SK-N-DZ (cell line): Measurements from ENCODE around the gene KRTAP17-1. TPM values are rescaled to one million over a fixed set of nuclear protein-coding genes. Genes with fewer than 3 reads are reported as not detected.
"Not testable (repeated sequence)": the region's sequence is repeated elsewhere in the genome, so short reads cannot be mapped to it uniquely, and the experiment has no call there.

Experiments
- DNase-seq: peaks from one replicate; pipeline ENCODE4 v3.0.0-alpha.2; 2015; ENCODE audit warnings: low spot score
- polyA plus RNA-seq, 2 experiments: library from polyadenylated mRNA; depleted of rRNA; stranded (reverse); fragments of >200 nt; gene quantifications; 2 replicates each; pipeline ENCODE4 v1.2.3, GENCODE V29; 2014

Gene KRTAP17-1, protein sequence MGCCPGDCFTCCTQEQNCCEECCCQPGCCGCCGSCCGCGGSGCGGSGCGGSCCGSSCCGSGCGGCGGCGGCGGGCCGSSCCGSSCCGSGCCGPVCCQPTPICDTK
- not detected in 2 replicates for polyA plus RNA-seq (2014; cell fraction: cytosol; rRNA removed)
- not detected in 2 replicates for polyA plus RNA-seq (2014; cell fraction: nucleus; rRNA removed)

GRCh38 chr17:41315204-41315794 lies at the start of gene KRTAP17-1:
Gene KRTAP17-1 (minus strand): TSS chr17:41315710. CDS start chr17:41315650, 60 bp downstream.
- DNase-seq: no peak

GRCh38 chr17:41363881-41364280 lies 48.4 kb upstream of the KRTAP17-1 start:
- no peak for DNase-seq

DNA sequence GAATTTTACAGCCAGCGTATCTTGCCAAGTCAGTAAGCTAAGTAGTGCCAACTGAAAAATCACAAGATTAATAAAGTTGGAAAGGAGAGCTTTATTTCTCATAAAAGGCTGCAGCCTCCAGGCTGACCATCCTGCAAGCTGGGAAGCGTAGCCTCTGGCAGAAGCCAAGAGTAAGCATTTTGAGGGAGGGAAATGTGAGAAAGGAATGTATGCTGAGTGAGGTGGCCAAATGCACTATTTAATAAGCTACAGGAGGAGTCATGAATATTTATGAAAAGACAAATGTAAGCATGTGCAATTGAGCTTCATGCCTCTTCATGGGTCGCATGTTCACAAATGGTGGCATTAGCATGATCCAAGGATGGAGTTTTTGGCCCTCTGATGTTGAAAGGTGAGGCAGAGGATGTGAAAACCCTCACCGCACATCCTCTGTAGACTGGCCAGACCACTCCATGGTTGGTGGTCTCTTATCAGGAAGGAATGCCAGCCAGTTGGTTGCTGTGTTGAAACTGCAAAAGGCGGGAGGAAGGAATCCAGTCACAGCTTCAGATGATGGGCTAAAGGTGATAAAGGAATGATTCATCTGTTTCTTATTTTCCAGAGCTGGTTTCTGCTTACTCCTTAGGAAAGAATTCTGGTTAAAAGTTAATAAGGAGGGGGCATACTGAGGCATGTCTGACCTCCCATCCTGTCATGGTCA lies 44.9 kb upstream of the KRTAP17-1 start:
- DNase-seq: no peak

DNA sequence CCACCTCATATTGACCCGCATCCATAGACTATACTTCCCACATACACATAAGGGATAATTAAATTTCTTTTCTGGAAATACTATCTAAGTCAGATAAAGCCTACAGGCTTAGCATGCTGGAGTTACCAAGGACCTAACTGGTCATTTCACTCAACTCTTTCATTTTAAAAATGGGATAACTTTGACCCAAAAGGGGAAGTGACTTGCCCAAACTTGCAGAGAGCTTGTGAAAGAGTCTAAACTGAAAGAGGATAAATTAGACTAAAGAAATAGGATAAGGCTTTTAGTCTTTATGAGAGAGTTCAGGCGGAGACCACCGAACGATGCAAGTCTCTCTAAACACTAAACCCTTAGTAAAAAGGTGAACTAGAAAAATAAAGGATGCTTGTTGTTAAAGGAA lies 39.0 kb upstream of the KRTAP17-1 start:
- no peak for DNase-seq

DNA sequence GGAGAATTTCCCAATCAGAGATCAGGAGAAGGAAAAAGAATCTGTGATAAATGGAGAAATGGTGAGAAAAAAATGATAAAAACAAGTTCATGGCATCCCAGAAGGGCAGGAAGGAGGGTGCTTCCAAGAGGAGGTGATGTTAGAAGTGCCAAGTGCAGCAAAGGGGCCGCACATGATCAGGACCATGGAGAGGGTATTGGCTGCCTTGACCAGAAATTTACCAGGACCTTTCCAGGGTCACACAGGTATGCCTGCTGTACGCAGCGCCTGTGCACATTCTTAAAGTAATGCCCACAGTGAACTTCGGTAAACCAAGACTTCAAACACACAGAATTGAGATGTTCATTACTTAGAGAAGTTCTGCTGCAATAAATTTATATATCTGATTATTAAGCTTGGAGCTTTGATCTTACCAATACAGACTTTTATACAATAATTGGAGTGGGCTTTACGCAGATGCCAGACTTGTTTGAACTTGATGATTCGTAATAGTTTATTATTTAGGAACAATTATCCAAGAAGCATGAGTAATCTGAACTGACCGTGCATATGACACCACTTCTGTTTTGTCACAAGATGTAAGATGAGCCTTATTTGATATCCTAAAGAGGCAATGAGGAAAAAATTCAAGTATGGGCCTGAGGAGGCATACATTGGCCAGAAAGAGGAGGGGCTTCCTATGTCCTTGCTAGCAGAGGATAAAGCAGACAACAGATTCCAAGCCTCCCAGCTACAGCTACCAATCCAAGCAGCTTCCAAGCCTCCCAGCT lies 37.3 kb upstream of the KRTAP17-1 start:
- DNase-seq: no peak

DNA sequence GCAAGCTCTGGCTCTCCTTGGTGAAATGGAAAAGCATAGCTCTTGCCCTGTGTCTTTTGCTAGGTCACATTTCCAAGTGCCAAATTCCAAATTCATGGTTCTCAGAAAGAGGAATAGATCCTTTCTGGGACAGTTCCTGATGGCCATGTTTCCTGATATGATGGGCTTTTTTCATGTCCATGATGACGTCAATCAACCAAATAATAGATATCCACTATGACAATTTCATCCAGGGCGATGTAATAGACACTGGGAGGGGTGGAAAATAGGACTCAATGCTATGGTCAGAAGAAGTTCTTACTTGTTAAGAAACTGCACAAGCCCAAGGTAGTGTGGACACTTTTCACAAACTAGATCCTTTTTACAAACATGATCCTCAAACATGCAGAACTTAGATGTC lies 35.7 kb upstream of the KRTAP17-1 start:
- DNase-seq: no peak

DNA sequence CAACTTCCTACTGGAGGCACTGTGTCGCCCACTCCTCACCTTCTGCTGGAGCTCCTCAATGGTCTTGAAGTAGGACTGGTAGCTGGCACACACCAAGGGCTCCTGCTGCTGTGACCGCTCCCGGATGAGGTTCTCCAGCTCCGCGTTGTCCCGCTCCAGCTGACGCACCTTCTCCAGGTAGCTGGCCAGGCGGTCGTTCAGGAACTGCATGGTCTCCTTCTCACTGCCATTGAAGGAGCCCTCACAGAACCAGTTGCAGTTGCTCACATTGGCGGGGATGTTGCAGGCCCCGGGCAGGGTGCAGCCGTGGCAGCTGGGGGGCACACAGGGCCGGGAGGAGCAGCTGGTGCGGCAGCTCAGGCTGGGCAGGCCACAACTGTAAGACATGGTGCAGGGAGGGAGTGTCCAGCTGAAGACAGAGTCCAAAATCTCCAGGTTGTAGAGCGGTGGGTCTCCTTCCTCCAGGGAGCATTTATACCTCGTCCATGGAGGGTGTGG lies 34.9 kb upstream of the KRTAP17-1 start, which contains the start of gene KRT33A:
Gene KRT33A (minus strand): TSS at position 448 of the 498 bp plus-strand sequence. CDS start 61 bp downstream, at position 387.
- DNase-seq: not testable (repeated sequence)

DNA sequence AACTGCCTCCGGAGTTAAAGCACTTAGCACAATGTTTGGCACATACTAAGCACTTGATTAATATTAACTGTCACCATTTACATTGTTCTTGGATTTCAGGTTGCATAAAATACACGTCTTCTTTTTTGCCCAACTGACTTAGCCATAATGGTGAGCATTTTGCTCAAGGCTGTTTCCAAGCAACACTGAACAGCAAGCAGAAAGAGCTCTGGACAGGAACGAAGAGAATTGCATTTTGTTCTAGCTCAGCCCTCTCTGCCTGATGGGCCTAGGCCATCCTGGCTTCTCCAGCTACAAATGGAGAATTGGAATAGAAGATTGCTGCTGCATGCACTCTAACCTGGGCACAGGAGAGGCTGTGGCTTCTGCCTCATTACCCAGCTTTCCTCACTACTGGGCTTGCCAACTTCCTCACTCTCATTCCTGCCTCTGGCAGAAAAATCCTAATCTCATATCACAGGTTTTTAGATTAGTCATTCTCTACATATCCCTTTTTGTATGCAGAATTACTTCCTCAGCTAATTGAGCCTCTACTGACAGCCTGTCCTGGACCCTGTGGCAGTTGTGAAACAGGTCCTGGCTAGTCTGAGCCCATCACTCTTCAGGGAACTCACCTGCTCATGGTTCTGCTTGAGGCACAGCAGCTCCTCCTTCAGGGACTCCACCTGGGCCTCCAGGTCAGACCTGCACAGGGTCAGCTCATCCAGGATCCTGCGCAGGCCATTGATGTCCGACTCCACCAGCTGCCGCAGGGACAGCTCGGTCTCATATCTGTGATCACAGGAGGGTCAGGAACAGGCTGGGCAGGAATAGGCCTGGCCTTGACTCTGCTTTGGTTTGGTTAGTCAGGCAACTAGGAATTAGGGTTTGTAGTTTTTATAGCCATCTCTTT lies 32.6 kb upstream of the KRTAP17-1 start:
- DNase-seq: no peak

GRCh38 chr17:41346421-41346820 lies 30.9 kb upstream of the KRTAP17-1 start:
- not testable (repeated sequence) for DNase-seq

- DNase-seq: no peak
Observed at GRCh38 chr17:41345992-41346391, 30.5 kb upstream of the KRTAP17-1 start.

DNA sequence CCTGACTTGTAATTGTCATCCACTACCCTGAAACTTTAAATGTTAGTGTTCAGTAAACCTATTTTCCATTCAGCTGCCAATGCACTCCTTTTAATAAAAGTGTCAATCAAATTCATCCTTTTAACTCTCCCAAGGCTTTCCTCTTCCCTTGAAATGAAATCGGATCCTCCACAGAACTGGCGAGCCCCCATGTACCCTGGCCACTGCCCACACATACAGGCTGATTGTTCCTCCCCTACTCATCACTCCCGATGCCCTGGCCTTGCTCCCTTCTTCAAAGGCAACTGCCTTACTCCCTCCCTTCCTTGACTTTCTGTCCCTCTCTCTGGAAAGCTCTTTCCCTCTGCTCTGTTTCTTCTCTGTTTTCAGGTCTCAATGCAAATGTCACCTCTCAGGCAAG lies 27.5 kb upstream of the KRTAP17-1 start:
- DNase-seq: no peak

GRCh38 chr17:41340934-41341861 lies 25.7 kb upstream of the KRTAP17-1 start:
- DNase-seq: no peak

DNA sequence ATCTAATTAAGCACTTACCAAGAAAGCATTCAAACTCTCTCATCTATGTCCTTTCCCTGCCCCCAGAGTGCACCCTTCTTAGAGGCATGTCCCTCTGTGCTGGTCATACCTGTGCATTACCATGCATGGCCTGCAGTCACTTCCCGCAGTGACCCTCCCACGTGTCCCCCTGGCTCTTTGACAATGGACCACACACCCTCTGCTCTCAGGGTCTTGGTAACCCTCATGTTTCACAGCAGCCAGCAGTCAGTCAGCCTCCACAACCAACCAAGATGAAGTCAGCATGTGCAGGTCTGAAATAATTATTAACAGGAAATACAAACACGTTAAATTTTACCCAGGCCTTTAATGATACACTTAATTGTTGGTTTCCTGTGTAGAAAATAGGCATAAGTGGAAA lies 25.0 kb upstream of the KRTAP17-1 start:
- no peak for DNase-seq

GRCh38 chr17:41339571-41340172 lies 24.2 kb upstream of the KRTAP17-1 start:
- no peak for DNase-seq

- DNase-seq: no peak
Observed at GRCh38 chr17:41338961-41339485, 23.5 kb upstream of the KRTAP17-1 start.

GRCh38 chr17:41335747-41336146 lies 20.2 kb upstream of the KRTAP17-1 start:
- no peak for DNase-seq

- DNase-seq: no peak
Observed at GRCh38 chr17:41334385-41335305, 19.1 kb upstream of the KRTAP17-1 start.

DNA sequence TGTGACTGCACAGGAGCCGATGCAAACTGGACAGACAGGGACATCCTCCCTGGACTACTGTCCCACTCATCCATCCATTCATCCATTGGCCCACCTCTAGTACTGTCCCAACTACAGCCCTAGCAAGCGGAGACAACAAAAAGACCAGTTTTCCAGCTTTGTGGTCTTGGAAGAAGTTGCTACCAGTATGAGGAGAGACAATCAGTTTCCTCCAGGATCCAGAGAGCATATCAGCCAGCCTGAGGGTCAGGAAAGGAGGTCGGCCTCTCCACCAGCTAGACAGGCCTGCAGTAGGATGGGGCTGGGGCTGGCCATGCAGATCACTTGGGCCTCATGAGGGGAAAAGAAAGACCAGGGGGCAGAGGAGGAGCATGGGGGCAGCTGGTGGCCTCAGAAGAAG lies 18.3 kb upstream of the KRTAP17-1 start:
- DNase-seq: no peak
